Raji (cell line): ENCODE results near the gene RHOG.

Source experiments
- POLR2A ChIP-seq: IDR thresholded peaks from 2 replicates; pipeline ENCODE4 v1.6.1; 2011; ENCODE audit warnings: low read depth, low read length, control low read depth; ENCODE audit not compliant: insufficient read depth

Gene RHOG

DNA sequence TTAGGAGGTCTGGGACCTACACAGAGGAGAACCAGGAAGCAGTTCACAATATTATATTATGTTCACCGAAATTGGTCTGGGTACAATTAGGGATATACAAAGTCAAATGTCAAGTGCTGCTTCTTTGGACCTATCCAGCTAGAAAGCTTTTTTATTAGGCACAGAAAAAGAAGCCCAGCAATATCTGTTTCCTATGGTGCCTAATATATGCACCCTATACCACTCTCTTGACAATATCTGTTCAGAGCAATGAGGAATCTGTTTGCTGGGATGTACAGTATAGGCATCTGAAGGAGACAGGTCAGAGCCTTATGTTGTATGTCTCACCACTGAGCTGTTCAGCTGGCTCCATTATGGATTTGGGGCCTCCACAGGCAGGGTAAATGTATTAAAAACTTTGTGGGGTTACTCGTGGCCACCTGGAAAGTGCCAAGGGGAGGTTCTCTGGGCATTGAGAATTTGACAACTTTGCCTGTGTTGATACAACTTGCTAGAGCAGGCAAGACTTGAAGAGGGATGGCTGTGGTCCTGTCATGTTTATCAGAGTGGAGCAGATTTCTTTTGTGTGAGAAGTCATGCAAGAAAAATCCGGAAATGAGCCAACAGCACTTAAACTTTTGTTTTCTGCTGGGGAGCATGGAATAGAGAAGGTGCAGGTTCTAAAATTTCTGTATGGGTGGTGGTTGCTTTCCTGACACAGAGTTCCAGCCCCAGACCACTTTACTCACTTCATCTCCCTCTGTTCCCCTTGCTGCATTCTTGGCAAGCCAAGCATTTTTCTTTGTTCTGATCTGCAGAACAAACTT is 24.8 kb upstream of the RHOG start:
- TF ChIP-seq POLR2A, result no peak

DNA sequence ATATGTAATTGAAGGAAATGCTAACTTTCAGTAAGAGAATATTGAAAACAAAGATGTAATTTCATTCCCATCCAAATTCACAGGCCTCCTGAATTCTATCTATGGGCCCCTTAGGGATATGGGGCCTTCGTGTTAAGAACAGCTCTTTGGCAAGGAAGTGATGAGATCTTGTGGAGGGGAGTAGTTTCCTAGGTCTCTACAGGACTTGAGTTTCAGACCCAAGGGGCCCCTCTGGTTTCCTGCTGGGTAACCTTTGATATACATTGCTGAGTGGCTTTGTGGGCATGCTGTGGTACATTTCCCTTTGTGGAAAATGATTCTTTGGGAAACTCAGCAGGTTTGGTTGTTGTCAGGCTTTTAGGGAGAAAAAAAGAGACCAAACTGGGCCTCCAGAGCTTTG is 20.9 kb upstream of the RHOG start:
- no peak for TF ChIP-seq POLR2A

DNA sequence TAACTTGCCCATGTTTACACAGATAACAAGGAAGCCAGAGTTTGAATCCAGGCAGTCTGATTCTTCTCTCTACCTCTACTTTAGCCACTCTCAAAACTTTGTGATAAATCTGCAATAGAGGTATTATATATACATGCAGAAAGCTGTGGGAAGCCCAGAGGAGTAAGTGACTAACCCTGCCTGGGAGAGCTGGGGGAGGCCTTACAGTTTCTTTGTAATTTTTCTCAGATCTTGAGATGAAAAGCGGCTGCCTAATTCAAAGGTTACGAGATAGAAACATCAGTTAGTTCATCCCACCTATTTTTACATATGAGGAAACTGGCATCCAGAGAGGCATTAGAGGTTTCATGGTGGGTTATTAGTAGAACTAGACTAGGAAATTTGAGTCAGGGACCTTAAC is 19.6 kb upstream of the RHOG start:
- TF ChIP-seq POLR2A, result no peak

GRCh38 chr11:3859373-3859881 is 18.7 kb upstream of the RHOG start:
- peak; percentile 42; the same call in 1 of the 2 replicates for TF ChIP-seq POLR2A

DNA sequence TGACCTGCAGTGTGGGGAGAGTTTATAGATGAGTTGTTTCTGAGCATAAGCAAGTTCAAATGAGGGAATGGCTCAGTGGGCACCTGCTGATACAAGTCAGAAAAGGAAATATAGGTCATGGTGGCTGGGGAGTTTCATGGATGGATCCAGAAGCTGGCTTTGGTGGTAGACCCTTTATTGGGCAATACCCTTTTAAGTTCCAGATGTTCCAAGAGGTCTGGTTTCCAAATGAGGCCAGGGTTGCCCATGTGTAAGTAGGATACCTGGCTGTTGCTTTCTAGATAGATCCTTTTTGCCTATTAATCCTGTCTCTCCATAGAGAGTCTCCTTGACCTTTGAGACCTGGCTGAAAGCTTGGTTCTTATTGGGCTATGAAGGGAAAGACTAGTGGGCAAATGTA is 16.9 kb upstream of the RHOG start:
- TF ChIP-seq POLR2A, result no peak

DNA sequence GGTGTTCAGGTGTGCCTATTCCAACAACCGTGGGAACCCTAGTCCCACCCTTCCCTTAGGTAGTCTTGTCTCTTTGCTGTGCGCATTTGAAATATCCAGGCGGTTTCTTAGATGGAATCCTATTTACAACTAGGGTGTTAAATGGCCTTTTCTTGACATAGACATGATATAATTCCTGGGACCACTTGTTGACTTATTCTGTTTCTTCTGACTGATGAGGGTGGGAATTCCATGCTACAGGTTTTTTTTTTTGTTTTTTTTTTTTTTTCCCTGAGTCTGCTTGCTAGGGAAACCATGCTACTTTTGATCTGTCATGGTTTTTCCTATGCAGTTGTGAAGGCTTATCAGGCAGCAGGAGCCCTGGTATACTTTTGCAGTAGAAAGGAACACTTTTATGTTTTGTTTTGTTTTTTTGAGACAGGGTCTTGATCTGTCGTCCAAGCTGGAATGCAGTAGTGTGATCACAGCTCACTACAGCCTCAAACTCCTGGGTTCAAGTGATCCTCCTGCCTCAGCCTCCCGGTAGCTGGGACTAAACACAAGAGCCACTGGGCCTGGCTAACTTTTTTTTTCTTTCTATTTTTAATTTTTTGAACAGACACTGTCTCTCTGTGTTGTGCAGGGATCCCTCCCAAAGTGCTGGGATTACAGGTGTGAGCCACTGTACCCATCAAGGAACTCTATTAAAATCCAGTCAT is 16.2 kb upstream of the RHOG start:
- no peak for TF ChIP-seq POLR2A

DNA sequence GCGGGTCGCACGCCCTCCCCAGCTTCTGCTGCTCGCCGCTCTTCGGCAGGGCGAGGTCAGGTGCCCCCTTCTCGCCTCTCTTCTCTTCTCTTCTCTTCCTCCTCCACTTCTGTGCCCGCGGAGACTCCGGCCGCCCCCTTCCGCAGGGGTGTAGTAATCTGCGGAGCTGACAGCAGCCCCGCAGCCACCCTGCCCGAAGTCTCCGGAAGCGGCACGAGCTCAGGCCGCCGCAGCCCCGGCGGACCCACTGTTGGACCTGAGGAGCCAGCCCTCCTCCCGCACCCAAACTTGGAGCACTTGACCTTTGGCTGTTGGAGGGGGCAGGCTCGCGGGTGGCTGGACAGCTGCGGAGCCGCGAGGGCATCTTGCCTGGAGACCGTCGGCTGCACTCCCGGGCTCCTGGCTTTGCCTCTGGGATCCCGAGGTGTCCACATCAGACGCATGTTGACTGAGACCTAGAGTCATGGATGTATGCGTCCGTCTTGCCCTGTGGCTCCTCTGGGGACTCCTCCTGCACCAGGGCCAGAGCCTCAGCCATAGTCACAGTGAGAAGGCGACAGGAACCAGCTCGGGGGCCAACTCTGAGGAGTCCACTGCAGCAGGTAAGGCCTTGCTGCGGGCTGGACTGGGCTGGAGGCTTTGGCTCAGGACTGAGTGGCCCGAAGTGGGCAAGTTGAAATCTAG is 15.2 kb upstream of the RHOG start:
- TF ChIP-seq POLR2A, result no peak

- peak; percentile 62 for TF ChIP-seq POLR2A
Observed at GRCh38 chr11:3854977-3855807, 14.4 kb upstream of the RHOG start, which contains the start of gene STIM1. Gene STIM1 (plus strand): TSS chr11:3855664. CDS start chr11:3856271, 607 bp downstream.

DNA sequence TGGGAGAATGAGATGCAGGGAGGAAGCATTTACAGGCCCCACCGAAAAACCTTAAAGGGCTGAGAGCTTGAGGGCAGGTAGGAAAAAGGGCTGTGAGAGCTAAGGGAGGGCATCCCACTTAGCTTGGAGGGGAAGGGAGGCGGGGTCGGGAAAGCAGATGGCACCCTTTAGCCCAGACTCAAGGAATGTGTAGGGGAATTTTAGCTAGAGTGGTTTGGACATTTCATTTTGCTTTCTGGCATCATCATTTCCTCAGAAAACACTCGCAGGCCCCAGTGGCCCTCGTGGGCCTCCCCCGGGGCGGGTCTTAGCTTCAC is 13.9 kb upstream of the RHOG start:
- peak; percentile 41 for TF ChIP-seq POLR2A

GRCh38 chr11:3853899-3854659 is 13.3 kb upstream of the RHOG start:
- TF ChIP-seq POLR2A, result peak; percentile 76

DNA sequence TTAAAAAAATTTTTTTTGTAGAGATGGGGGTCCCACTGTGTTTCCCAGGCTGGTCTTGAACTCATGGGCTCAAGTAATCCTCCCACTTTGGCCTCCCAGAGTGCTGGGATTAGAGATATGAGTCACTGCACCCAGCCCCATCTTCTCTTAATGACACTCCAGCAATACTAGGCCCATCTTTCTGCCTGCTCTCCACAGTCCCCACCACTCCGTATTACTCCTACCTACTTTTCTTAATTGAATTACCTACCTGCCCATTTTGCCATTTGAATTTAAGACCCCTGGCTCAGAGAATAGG is 12.7 kb upstream of the RHOG start:
- no peak for TF ChIP-seq POLR2A

GRCh38 chr11:3849297-3849874 is 8.6 kb upstream of the RHOG start:
- no peak for TF ChIP-seq POLR2A

GRCh38 chr11:3845670-3846069 is 4.9 kb upstream of the RHOG start:
- TF ChIP-seq POLR2A, result no peak

DNA sequence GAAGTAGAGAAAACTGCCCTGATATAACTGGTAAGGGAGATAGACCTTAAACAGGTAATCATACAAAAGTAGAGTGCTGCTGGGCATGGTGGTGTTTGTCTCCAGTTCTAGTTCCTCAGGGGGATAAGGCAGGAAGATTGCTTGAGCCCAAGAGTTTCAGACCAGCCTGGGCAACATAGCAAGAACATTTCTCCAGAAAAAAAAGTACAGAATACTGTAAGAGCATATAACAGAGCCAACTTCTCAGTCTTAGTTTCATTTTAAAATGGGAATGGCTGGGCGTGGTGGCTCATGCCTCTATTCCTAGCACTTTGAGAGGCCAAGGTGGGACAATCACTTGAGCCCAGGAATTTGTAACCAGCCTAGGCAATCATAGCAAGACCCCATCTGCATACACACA is 4.5 kb upstream of the RHOG start:
- no peak for TF ChIP-seq POLR2A
